Measurements from ENCODE around the gene CALM1.

The CALM1 gene

GRCh38 chr14:90396341-90397339, at the start of gene CALM1:
CALM1 (plus strand) TSS chr14:90397029; CDS start chr14:90397231, 202 bp downstream.
- H3K27ac ChIP-seq, result peak within 1 kb of the TSS; percentile 86
- TF ChIP-seq CTCF (IDR thresholded peaks at IDR 0.05) (no peak), ZFX (IDR thresholded peaks at IDR 0.05; ENCODE audit: borderline replicate concordance) (no peak)

DNA sequence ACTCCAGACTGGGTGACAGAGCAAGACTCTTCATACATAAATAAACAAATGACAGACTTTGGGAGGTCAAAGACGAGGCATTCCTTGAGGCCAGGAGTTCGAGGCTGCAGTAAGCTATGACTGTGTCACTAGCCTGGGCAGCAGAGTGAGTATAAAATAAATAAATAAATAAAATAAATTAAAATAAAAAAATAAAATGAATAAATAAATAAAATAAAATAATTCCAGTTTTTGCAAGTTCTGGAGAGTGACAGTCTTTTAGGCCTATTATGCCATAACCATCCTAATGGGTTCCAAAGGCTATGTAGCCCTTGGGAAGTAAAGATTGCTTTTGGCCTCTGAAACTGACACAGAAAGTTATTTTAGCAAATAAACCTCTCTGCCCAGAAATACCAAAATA, 48.6 kb upstream of the CALM1 start:
- no peak overlapping the region for H3K27ac ChIP-seq
- TF ChIP-seq CTCF (IDR thresholded peaks at IDR 0.05) (no peak), ZFX (IDR thresholded peaks at IDR 0.05; ENCODE audit: borderline replicate concordance) (no peak)

DNA sequence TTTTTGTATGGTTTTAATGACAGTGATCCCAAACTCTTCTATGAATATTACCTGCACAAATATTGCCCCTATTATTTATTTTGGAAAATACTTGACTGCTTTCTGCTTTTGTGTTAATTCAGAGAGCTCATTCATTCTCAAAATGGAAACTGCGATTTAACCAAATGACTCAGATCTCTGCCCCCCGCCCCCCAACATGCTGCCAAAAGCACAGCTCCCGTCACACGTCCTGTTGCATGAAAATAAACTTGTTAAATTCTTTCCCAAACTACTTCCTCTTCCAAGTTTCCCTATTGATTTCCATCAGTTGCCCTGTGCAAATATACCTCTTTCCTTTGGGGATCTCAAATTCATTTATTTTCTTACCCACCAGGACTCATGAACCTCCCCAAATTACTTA, 47.1 kb upstream of the CALM1 start:
- TF ChIP-seq CTCF (IDR thresholded peaks at IDR 0.05) (no peak), ZFX (IDR thresholded peaks at IDR 0.05; ENCODE audit: borderline replicate concordance) (no peak)
- H3K27ac ChIP-seq, result no peak overlapping the region

DNA sequence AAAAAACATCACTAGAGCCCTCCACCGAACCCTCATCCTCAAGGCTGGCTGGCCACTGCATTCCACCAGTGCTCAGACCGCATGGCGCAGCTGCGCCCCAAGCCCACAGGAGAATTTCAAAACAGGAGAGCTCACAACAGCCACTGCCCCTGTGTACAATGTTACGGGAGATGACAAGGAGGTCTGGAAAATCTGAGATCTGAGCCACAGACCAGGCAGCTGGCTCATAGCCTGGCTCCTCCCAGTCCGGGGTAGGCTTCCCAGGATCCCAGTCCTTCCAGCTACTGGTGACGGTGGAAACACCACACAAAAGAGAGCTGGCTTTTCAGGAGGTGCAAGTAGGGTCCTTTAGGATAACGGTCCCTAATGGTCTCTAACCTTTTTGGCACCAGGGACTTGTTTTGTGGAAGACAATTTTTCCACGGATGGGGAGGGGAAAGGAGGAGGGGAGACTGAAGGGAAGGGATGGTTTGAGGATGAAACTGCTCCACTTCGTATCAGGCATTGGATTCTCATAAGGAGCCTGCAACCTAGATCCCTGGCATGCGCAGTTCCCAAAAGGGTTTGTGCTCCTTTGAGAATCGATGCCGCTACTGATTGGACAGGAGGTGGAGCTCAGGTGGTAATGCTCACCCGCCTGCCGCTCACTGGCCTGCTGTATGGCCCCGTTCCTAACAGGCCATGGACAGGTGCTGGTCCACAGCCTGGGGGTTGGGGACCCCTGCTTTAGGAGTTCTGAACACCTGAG, 42.1 kb upstream of the CALM1 start:
- no peak overlapping the region for H3K27ac ChIP-seq
- TF ChIP-seq ZFX (IDR thresholded peaks at IDR 0.05; ENCODE audit: borderline replicate concordance) (no peak), CTCF (IDR thresholded peaks at IDR 0.05) (no peak)

DNA sequence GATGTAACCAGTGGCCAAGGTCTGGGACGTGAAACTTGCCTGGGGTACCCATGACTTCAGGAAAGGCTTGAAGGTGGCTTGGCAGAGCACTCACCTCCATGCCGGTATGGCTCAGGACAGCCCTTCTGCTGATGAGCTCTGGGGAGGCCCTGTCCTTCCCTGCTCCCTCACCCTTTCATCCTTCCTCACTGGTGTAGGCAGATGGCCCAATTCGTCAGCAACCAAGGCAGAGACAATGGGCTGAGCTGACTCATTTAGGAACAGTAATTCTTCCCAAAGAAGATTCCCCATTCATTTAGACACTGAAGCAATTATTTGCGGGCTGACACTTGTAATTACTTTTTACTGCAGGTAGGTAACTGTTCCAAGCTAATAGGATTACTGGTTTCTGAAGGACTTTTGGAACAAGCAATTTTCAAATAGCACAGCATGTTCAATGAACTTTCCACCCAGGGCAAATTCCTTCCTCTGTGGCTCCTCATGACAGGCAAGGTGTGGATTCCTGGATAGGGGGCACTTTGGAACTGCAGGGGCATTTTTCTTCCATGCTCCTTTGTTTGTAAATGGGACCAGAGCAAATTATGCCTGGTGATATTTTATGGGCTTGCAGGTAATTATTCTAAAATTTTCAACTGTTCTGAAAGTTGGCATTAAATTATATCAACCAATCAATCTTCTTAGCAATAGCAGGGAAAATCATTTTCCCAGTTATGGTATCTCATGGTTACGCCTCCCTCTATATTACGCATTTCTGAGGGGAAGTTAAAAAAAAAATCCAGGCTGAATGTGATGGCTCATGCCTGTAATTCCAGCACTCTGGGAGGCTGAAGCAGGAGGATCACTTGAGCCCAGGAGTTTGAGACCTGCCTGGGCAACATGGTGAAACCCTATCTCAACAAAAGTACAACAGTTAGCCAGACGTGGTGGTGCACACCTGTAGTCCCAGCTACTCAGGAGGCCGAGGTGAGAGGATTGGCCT, 41.0 kb upstream of the CALM1 start:
- no peak for TF ChIP-seq ZFX (IDR thresholded peaks at IDR 0.05; ENCODE audit: borderline replicate concordance)
- TF ChIP-seq CTCF (IDR thresholded peaks at IDR 0.05), result no peak
- H3K27ac ChIP-seq, result no peak overlapping the region

- TF ChIP-seq ZFX (IDR thresholded peaks at IDR 0.05; ENCODE audit: borderline replicate concordance) (no peak), CTCF (IDR thresholded peaks at IDR 0.05) (no peak)
- H3K27ac ChIP-seq, result no peak overlapping the region
Observed at GRCh38 chr14:90356925-90357324, 39.9 kb upstream of the CALM1 start.
